NCI-H146 treated with DMSO at 0.1 percent for 48 hours (cell line): Measurements from ENCODE around the gene XKR3.
"Not testable (repeated sequence)": the region's sequence is repeated elsewhere in the genome, so short reads cannot be mapped to it uniquely, and the experiment has no call there.

Experiments
- DNase-seq: peaks from one replicate; lab custom pipeline; 2025; ENCODE audit not compliant: unreplicated experiment; lab: John Stamatoyannopoulos, UW

XKR3 gene

GRCh38 chr22:16824716-16825687 lies at the start of gene XKR3:
Gene XKR3, minus strand, starts transcription at chr22:16825411. Its CDS starts 17,338 bp downstream, at chr22:16808073.
- no peak for DNase-seq

GRCh38 chr22:16869640-16870039 lies 44.4 kb upstream of the XKR3 start:
- not testable (repeated sequence) for DNase-seq

- DNase-seq = no peak
Observed at GRCh38 chr22:16866167-16866566, 41.0 kb upstream of the XKR3 start.

GRCh38 chr22:16856851-16857250 lies 31.6 kb upstream of the XKR3 start:
- not testable (repeated sequence) for DNase-seq

- DNase-seq = no peak
Observed at GRCh38 chr22:16854631-16855030, 29.4 kb upstream of the XKR3 start.

- not testable (repeated sequence) for DNase-seq
Observed at GRCh38 chr22:16851268-16851996, 26.2 kb upstream of the XKR3 start.

- no peak for DNase-seq
Observed at GRCh38 chr22:16847271-16847670, 22.1 kb upstream of the XKR3 start.

- no peak for DNase-seq
Observed at GRCh38 chr22:16845881-16846280, 20.7 kb upstream of the XKR3 start.

- no peak for DNase-seq
Observed at GRCh38 chr22:16845465-16845864, 20.3 kb upstream of the XKR3 start.

- no peak for DNase-seq
Observed at GRCh38 chr22:16844529-16844928, 19.3 kb upstream of the XKR3 start.

- no peak for DNase-seq
Observed at GRCh38 chr22:16838073-16838472, 12.9 kb upstream of the XKR3 start.

- no peak for DNase-seq
Observed at GRCh38 chr22:16834971-16835370, 9.8 kb upstream of the XKR3 start.

GRCh38 chr22:16831257-16831656 lies 6.0 kb upstream of the XKR3 start:
- no peak for DNase-seq

GRCh38 chr22:16829985-16830384 lies 4.8 kb upstream of the XKR3 start:
- DNase-seq = no peak

- DNase-seq = no peak
Observed at GRCh38 chr22:16828876-16829275, 3.7 kb upstream of the XKR3 start.

GRCh38 chr22:16827506-16827905 lies 2.3 kb upstream of the XKR3 start:
- no peak for DNase-seq

- no peak for DNase-seq
Observed at GRCh38 chr22:16819249-16819648, 6.0 kb downstream of the XKR3 start.

GRCh38 chr22:16818538-16818937 lies 6.7 kb downstream of the XKR3 start:
- DNase-seq = no peak

- no peak for DNase-seq
Observed at GRCh38 chr22:16815073-16815472, 10.1 kb downstream of the XKR3 start.

- DNase-seq = no peak
Observed at GRCh38 chr22:16810188-16810802, 14.9 kb downstream of the XKR3 start.

GRCh38 chr22:16808744-16809143 lies 16.5 kb downstream of the XKR3 start:
- no peak for DNase-seq

- DNase-seq = no peak
Observed at GRCh38 chr22:16807109-16807508, 18.1 kb downstream of the XKR3 start.
